Hepatocyte (in vitro differentiated cells): ENCODE results near the gene NYNRIN. TPM values are rescaled to one million over a fixed set of nuclear protein-coding genes. Genes with fewer than 3 reads are reported as not detected.
A peak's percentile ranks its signal among the peaks of the same experiment; 100 is the strongest.

ENCODE experiments used
- DNase-seq: peaks from one replicate; pipeline ENCODE4 v3.0.0-alpha.2; 2016; ENCODE audit warnings: low spot score
- H2AFZ ChIP-seq: fragments of 200-600 bp; sonication (generic); 2 replicates; pipeline ENCODE4 v1.6.0; 2016; ENCODE audit warnings: antibody characterized with exemption, mild to moderate bottlenecking
- H3K27ac ChIP-seq: fragments of 200-600 bp; sonication (generic); 2 replicates; pipeline ENCODE4 v1.5.1; 2016; ENCODE audit warnings: mild to moderate bottlenecking
- H3K27me3 ChIP-seq: fragments of 200-600 bp; sonication (generic); 2 replicates; pipeline ENCODE4 v1.6.1; 2016
- H3K36me3 ChIP-seq: fragments of 200-600 bp; sonication (generic); replicated peaks from 2 replicates; pipeline ENCODE4 v1.5.1; 2016; ENCODE audit warnings: low read depth; ENCODE audit not compliant: insufficient read depth
- H3K4me1 ChIP-seq: fragments of 200-600 bp; sonication (generic); 2 replicates; pipeline ENCODE4 v1.5.1; 2016; ENCODE audit warnings: mild to moderate bottlenecking, moderate library complexity; ENCODE audit not compliant: insufficient read depth
- H3K4me2 ChIP-seq: fragments of 200-600 bp; sonication (generic); 2 replicates; pipeline ENCODE4 v1.6.0; 2016
- H3K4me3 ChIP-seq: fragments of 200-600 bp; sonication (generic); 2 replicates; pipeline ENCODE4 v1.5.1; 2016; ENCODE audit warnings: mild to moderate bottlenecking
- H3K79me2 ChIP-seq: fragments of 200-600 bp; sonication (generic); 2 replicates; pipeline ENCODE4 v1.6.0; 2017; ENCODE audit warnings: mild to moderate bottlenecking
- H3K9me2 ChIP-seq: fragments of 200-600 bp; sonication (generic); replicated peaks from 2 replicates; pipeline ENCODE4 v1.6.0; 2017; ENCODE audit warnings: mild to moderate bottlenecking; ENCODE audit not compliant: insufficient read depth
- H3K9me3 ChIP-seq: fragments of 200-600 bp; sonication (generic); 2 replicates; pipeline ENCODE4 v1.5.1; 2016; ENCODE audit warnings: low read depth, mild to moderate bottlenecking
- H4K20me1 ChIP-seq: fragments of 200-600 bp; sonication (generic); 2 replicates; pipeline ENCODE4 v1.6.0; 2016; ENCODE audit warnings: mild to moderate bottlenecking; ENCODE audit not compliant: insufficient read depth, poor library complexity, severe bottlenecking
- EZH2 ChIP-seq: fragments of 200-600 bp; sonication (generic); IDR thresholded peaks from 2 replicates; pipeline ENCODE4 v1.6.1; 2016; ENCODE audit warnings: antibody characterized with exemption, mild to moderate bottlenecking, borderline replicate concordance
- EZH2phosphoT487 ChIP-seq: fragments of 200-600 bp; sonication (generic); IDR thresholded peaks from one replicate; pipeline ENCODE4 v1.6.1; 2018; ENCODE audit warnings: antibody characterized with exemption, mild to moderate bottlenecking, low read depth, moderate library complexity; ENCODE audit not compliant: unreplicated experiment, severe bottlenecking
- WGBS: methylation state at CpG from one replicate; pipeline ENCODE4 v1.1.6; 2016; ENCODE audit warnings: low lambda C conversion rate; ENCODE audit errors: missing lambda C conversion rate; 5-methylcytosine and 5-hydroxymethylcytosine counted together
- polyA plus RNA-seq: library from polyadenylated mRNA; unstranded; fragments of >200 nt; fragmentation: Nextera tagmentation; extraction: Ambion mirVana; gene quantifications from 2 replicates; pipeline ENCODE4 v1.2.1, GENCODE V29; 2016
- total RNA-seq: library from RNA; depleted of rRNA; stranded (reverse); fragments of >200 nt; gene quantifications from 2 replicates; pipeline ENCODE4 v1.2.3, GENCODE V29; 2014
- TF ChIP-seq, protein P1 (sequence below): fragments of 200-600 bp; sonication (generic); IDR thresholded peaks from 2 replicates; pipeline ENCODE4 v1.5.1; 2016; ENCODE audit warnings: antibody characterized with exemption, mild to moderate bottlenecking; ENCODE audit not compliant: poor library complexity

NYNRIN gene
- total and polyA plus RNA-seq, 2 experiments from 2014 or later: 34.5 to 56.5 TPM

DNA sequence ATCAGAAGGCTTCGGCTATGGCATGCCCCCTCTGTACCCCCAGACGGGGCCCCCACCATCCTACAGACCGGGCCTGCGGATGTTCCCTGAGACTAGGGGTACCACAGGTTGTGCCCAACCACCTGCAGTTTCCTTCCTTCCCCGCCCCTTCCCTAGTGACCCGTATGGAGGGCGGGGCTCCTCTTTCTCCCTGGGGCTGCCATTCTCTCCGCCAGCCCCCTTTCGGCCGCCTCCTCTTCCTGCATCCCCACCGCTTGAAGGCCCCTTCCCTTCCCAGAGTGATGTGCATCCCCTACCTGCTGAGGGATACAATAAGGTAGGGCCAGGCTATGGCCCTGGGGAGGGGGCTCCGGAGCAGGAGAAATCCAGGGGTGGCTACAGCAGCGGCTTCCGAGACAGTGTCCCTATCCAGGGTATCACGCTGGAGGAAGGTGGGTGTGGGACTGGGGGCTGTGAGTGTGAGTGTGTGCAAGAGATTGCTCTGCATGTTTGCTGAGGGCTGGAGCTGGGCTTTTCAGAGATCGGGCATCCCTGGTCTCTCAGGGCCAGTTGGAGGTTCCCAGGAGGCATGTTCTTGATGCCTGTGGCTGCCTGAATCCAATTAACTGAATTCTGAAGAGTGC lies 22.2 kb upstream of the NYNRIN start:
- no peak overlapping the region for H3K27ac ChIP-seq
- H2AFZ ChIP-seq: no peak overlapping the region
- 80% methylated on average over 16 of the region's 16 CpGs for WGBS

GRCh38 chr14:24377126-24377525 lies 21.7 kb upstream of the NYNRIN start:
- H3K4me2 ChIP-seq: no peak overlapping the region
- WGBS: 86% methylated on average over 7 of the region's 7 CpGs
- no peak overlapping the region for H3K27ac ChIP-seq

More for the DNA sequence above, 22.2 kb upstream of the NYNRIN start:
- H3K36me3 ChIP-seq: no peaks in the 10 kb centered on the region
- no peaks in the 10 kb centered on the region for H4K20me1 ChIP-seq
- no peaks in the 10 kb centered on the region for H3K79me2 ChIP-seq
- DNase-seq: no peak
- H3K4me1 ChIP-seq: peaks cover 9% of the 10 kb centered on the region
- no peak overlapping the region for H3K4me2 ChIP-seq
- H3K9me3 ChIP-seq: no peaks in the 10 kb centered on the region
- TF ChIP-seq EZH2 (no peak), EZH2phosphoT487 (no peak)
- TF ChIP-seq, protein P1, sequence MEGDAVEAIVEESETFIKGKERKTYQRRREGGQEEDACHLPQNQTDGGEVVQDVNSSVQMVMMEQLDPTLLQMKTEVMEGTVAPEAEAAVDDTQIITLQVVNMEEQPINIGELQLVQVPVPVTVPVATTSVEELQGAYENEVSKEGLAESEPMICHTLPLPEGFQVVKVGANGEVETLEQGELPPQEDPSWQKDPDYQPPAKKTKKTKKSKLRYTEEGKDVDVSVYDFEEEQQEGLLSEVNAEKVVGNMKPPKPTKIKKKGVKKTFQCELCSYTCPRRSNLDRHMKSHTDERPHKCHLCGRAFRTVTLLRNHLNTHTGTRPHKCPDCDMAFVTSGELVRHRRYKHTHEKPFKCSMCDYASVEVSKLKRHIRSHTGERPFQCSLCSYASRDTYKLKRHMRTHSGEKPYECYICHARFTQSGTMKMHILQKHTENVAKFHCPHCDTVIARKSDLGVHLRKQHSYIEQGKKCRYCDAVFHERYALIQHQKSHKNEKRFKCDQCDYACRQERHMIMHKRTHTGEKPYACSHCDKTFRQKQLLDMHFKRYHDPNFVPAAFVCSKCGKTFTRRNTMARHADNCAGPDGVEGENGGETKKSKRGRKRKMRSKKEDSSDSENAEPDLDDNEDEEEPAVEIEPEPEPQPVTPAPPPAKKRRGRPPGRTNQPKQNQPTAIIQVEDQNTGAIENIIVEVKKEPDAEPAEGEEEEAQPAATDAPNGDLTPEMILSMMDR: no peak
- no peaks in the 10 kb centered on the region for H3K9me2 ChIP-seq
- no peaks in the 10 kb centered on the region for H3K27me3 ChIP-seq
- no peak overlapping the region for H3K4me3 ChIP-seq

DNA sequence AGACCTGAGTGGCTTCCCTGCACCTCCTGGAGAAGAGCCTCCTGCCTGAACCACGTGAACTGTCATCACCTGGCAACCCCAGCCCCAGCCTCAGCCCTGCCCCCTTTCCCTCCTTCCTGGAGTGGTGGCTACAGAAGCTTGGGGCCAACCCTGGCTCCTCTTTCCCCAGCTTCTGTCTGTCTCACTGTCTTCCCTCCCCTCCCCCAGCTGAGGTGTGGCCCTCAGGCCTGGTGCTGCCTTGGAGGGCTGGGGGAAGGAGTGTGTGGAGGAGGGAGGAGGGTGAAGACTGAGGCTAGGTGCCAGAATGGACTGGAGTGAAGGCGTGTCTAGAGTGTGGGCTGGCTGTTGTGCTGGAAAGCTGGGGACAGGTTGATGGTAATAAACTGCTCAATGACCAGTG lies 21.1 kb upstream of the NYNRIN start:
- no peaks in the 10 kb centered on the region for H3K79me2 ChIP-seq
- no peak overlapping the region for H3K4me3 ChIP-seq
- 60% methylated on average over 2 of the region's 2 CpGs for WGBS
- H3K4me2 ChIP-seq: no peak overlapping the region
- no peak overlapping the region for H2AFZ ChIP-seq
- H3K4me1 ChIP-seq: peaks cover 9% of the 10 kb centered on the region
- H3K27ac ChIP-seq: no peak overlapping the region
- no peaks in the 10 kb centered on the region for H3K9me3 ChIP-seq
- peak; percentile 35 for DNase-seq
- H3K9me2 ChIP-seq: no peaks in the 10 kb centered on the region
- no peaks in the 10 kb centered on the region for H4K20me1 ChIP-seq
- no peaks in the 10 kb centered on the region for H3K36me3 ChIP-seq
- no peaks in the 10 kb centered on the region for H3K27me3 ChIP-seq
- TF ChIP-seq, protein P1: no peak
- no peak for TF ChIP-seq EZH2phosphoT487
- no peak for TF ChIP-seq EZH2

More at GRCh38 chr14:24377126-24377525, 21.7 kb upstream of the NYNRIN start:
- no peaks in the 10 kb centered on the region for H4K20me1 ChIP-seq
- TF ChIP-seq, protein P1: no peak
- TF ChIP-seq EZH2phosphoT487 (no peak), EZH2 (no peak)
- H3K9me3 ChIP-seq: no peaks in the 10 kb centered on the region
- H3K79me2 ChIP-seq: no peaks in the 10 kb centered on the region
- no peak for DNase-seq
- no peak overlapping the region for H2AFZ ChIP-seq
- H3K9me2 ChIP-seq: no peaks in the 10 kb centered on the region
- H3K4me1 ChIP-seq: peaks cover 9% of the 10 kb centered on the region
- no peak overlapping the region for H3K4me3 ChIP-seq
- H3K27me3 ChIP-seq: no peaks in the 10 kb centered on the region
- no peaks in the 10 kb centered on the region for H3K36me3 ChIP-seq
